Body of pancreas (tissue), 4 donors: ENCODE measurements around the gene MXD3.
"Not testable (repeated sequence)": the region's sequence is repeated elsewhere in the genome, so short reads cannot be mapped to it uniquely, and the experiment has no call there.

Source experiments
- CTCF ChIP-seq, 7 experiments: fragments of 450-650 bp in 4 of 7; fragments of 200-600 bp in 3 of 7; sonication (generic) in 3 of 7; IDR thresholded peaks; one replicate each; pipeline ENCODE4 v1.5.1; 2016 to 2019; ENCODE audit warnings: antibody characterized with exemption in 7 of 7
- POLR2A ChIP-seq, 3 donors: fragments of 450-650 bp; IDR thresholded peaks; one replicate each; pipeline ENCODE4 v1.6.1; 2016; ENCODE audit warnings: antibody characterized with exemption in 3 of 3, mild to moderate bottlenecking in 2 of 3

GRCh38 chr5:177360740-177361139, 49.0 kb upstream of the MXD3 start:
- TF ChIP-seq CTCF, POLR2A (IDR thresholded peaks at IDR 0.05): not testable (repeated sequence)
